GM19395 (cell line): ENCODE measurements around the gene GRXCR2.
"Not testable (repeated sequence)": the region's sequence is repeated elsewhere in the genome, so short reads cannot be mapped to it uniquely, and the experiment has no call there.

Source experiments
- ATAC-seq: cut with Tn5 transposase; IDR thresholded peaks from one replicate; pipeline ENCODE4 v1.9.1; 2021; ENCODE audit warnings: mild to moderate bottlenecking, moderate library complexity; ENCODE audit not compliant: unreplicated experiment

Gene GRXCR2

GRCh38 chr5:145887976-145888574, 15.3 kb upstream of the GRXCR2 start:
- peak; percentile 67 for ATAC-seq

GRCh38 chr5:145887217-145887616, 14.4 kb upstream of the GRXCR2 start:
- ATAC-seq, result no peak

GRCh38 chr5:145874765-145875164, 2.0 kb upstream of the GRXCR2 start:
- ATAC-seq, result no peak

- no peak for ATAC-seq
Observed at GRCh38 chr5:145872486-145872885, 328 bp downstream of the GRXCR2 start.

- no peak for ATAC-seq
Observed at GRCh38 chr5:145869753-145870152, 3.1 kb downstream of the GRXCR2 start.

GRCh38 chr5:145867806-145868205, 5.0 kb downstream of the GRXCR2 start:
- no peak for ATAC-seq

- not testable (repeated sequence) for ATAC-seq
Observed at GRCh38 chr5:145864432-145864831, 8.4 kb downstream of the GRXCR2 start.

- no peak for ATAC-seq
Observed at GRCh38 chr5:145863003-145863402, 9.8 kb downstream of the GRXCR2 start.

- no peak for ATAC-seq
Observed at GRCh38 chr5:145859897-145860296, 12.9 kb downstream of the GRXCR2 start.

- ATAC-seq, result no peak
Observed at GRCh38 chr5:145859453-145859852, 13.4 kb downstream of the GRXCR2 start.

GRCh38 chr5:145858959-145859358, 13.9 kb downstream of the GRXCR2 start:
- no peak for ATAC-seq

- no peak for ATAC-seq
Observed at GRCh38 chr5:145856285-145856818, 16.5 kb downstream of the GRXCR2 start.

GRCh38 chr5:145855763-145856267, 17.0 kb downstream of the GRXCR2 start:
- no peak for ATAC-seq

GRCh38 chr5:145854651-145855258, 18.1 kb downstream of the GRXCR2 start:
- no peak for ATAC-seq

- ATAC-seq, result no peak
Observed at GRCh38 chr5:145853781-145854376, 18.9 kb downstream of the GRXCR2 start.

- ATAC-seq, result no peak
Observed at GRCh38 chr5:145852990-145853389, 19.8 kb downstream of the GRXCR2 start.

- no peak for ATAC-seq
Observed at GRCh38 chr5:145848854-145849253, 24.0 kb downstream of the GRXCR2 start.

- ATAC-seq, result no peak
Observed at GRCh38 chr5:145847499-145848497, 25.0 kb downstream of the GRXCR2 start.

GRCh38 chr5:145846081-145846480, 26.7 kb downstream of the GRXCR2 start:
- no peak for ATAC-seq

- ATAC-seq, result no peak
Observed at GRCh38 chr5:145841299-145841698, 31.5 kb downstream of the GRXCR2 start.
